COR-L47 (cell line): ENCODE measurements around the gene MON2.
"Not testable (repeated sequence)": the region's sequence is repeated elsewhere in the genome, so short reads cannot be mapped to it uniquely, and the experiment has no call there.

ENCODE experiments used
- DNase-seq: peaks from one replicate; lab custom pipeline; 2025; lab: John Stamatoyannopoulos, UW

MON2 gene

GRCh38 chr12:62552906-62553556, 86.4 kb downstream of the MON2 start:
- DNase-seq, result no peak

- not testable (repeated sequence) for DNase-seq
These were observed 92.7 kb downstream of the MON2 start for GRCh38 chr12:62559366-62559765.

GRCh38 chr12:62562846-62563245, 96.2 kb downstream of the MON2 start:
- DNase-seq, result no peak

GRCh38 chr12:62575036-62575435, 108.4 kb downstream of the MON2 start:
- no peak for DNase-seq

GRCh38 chr12:62576503-62576902, 109.9 kb downstream of the MON2 start:
- no peak for DNase-seq

- no peak for DNase-seq
These were observed 112.1 kb downstream of the MON2 start for GRCh38 chr12:62578726-62579125.

GRCh38 chr12:62581288-62582064, 114.8 kb downstream of the MON2 start:
- DNase-seq, result peak; percentile 17

- DNase-seq, result no peak
These were observed 115.4 kb downstream of the MON2 start for GRCh38 chr12:62582065-62582366.

- no peak for DNase-seq
These were observed 118.0 kb downstream of the MON2 start for GRCh38 chr12:62584619-62585018.

GRCh38 chr12:62586850-62587249, 120.2 kb downstream of the MON2 start:
- DNase-seq, result no peak

- DNase-seq, result no peak
These were observed 122.3 kb downstream of the MON2 start for GRCh38 chr12:62588916-62589315.

GRCh38 chr12:62597253-62597652, 130.6 kb downstream of the MON2 start:
- no peak for DNase-seq

GRCh38 chr12:62598846-62599245, 132.2 kb downstream of the MON2 start:
- no peak for DNase-seq

GRCh38 chr12:62599854-62600437, 133.3 kb downstream of the MON2 start:
- DNase-seq, result no peak

GRCh38 chr12:62601765-62602164, 135.1 kb downstream of the MON2 start:
- DNase-seq, result no peak

- peak; percentile 93 for DNase-seq
These were observed 135.8 kb downstream of the MON2 start for GRCh38 chr12:62602255-62603060.

GRCh38 chr12:62603061-62603810, 136.6 kb downstream of the MON2 start:
- peak; percentile 93 for DNase-seq

GRCh38 chr12:62603811-62604098, 137.1 kb downstream of the MON2 start:
- DNase-seq, result no peak

GRCh38 chr12:62604373-62604772, 137.7 kb downstream of the MON2 start:
- no peak for DNase-seq

GRCh38 chr12:62604871-62605270, 138.2 kb downstream of the MON2 start:
- no peak for DNase-seq

- DNase-seq, result no peak
These were observed 139.4 kb downstream of the MON2 start for GRCh38 chr12:62605981-62606380.

- DNase-seq, result no peak
These were observed 140.0 kb downstream of the MON2 start for GRCh38 chr12:62606654-62607053.
